Tibial artery (tissue), 4 donors: ENCODE data around the gene TMEM54.

Source experiments
- DNase-seq, 2 donors: peaks; one replicate each; pipeline ENCODE4 v3.0.0-alpha.2; 2019
- H3K27ac ChIP-seq, 2 donors: fragments of 200-600 bp; sonication (generic) in 1 of 2; 1 replicate in 1 of 2; 2 replicates in 1 of 2; pipeline ENCODE4 v1.5.1; 2018 to 2019; ENCODE audit warnings: mild to moderate bottlenecking in 1 of 2
- H3K27me3 ChIP-seq, 2 donors: fragments of 200-600 bp; sonication (generic) in 1 of 2; one replicate each; pipeline versions ENCODE4 v1.5.1 to v1.6.0; 2016 to 2019
- H3K36me3 ChIP-seq, 3 donors: fragments of 200-600 bp; sonication (generic) in 2 of 3; one replicate each; pipeline ENCODE4 v1.5.1; 2016 to 2019; ENCODE audit warnings: mild to moderate bottlenecking in 2 of 3
- H3K4me1 ChIP-seq, 4 donors: fragments of 200-600 bp; sonication (generic) in 2 of 4; 1 replicate in 3 of 4; 2 replicates in 1 of 4; pipeline ENCODE4 v1.5.1; 2016 to 2019
- H3K4me3 ChIP-seq, 2 donors: fragments of 200-600 bp; sonication (generic) in 1 of 2; 1 replicate in 1 of 2; 2 replicates in 1 of 2; pipeline ENCODE4 v1.5.1; 2018 to 2019; ENCODE audit warnings: mild to moderate bottlenecking in 2 of 2
- H3K9me3 ChIP-seq, 3 donors: fragments of 200-600 bp; sonication (generic) in 1 of 3; one replicate each; pipeline ENCODE4 v1.5.1; 2016 to 2019
- CTCF ChIP-seq, 2 experiments: fragments of 200-600 bp in 1 of 2; fragments of 450-650 bp in 1 of 2; IDR thresholded peaks; one replicate each; pipeline ENCODE4 v1.5.1; 2017 to 2019; ENCODE audit warnings: antibody characterized with exemption in 2 of 2, mild to moderate bottlenecking in 1 of 2, moderate library complexity in 1 of 2
- intact Hi-C: fragments of 100-400 bp; cut with DNase I; formaldehyde crosslinking; loops from one replicate; pipeline ENCODE4 v1.15.0; 2023; ENCODE audit warnings: low total_unique reads

Gene TMEM54

GRCh38 chr1:32927441-32927840 is 26.3 kb upstream of the TMEM54 start:
- no peak for TF ChIP-seq CTCF (IDR thresholded peaks at IDR 0.05)
- Histone ChIP-seq H3K9me3 (no peaks in the 10 kb centered on the region), H3K36me3 (no peaks in the 10 kb centered on the region), H3K27me3 (peaks cover 0 to 22% of the 10 kb centered on the region in 2 donors), H3K27ac (no peak overlapping the region), H3K4me3 (no peak overlapping the region), H3K4me1 (peaks cover 0 to 15% (median 6%) of the 10 kb centered on the region in 4 donors)
- intact Hi-C loops, result no loop called here
- DNase-seq, result no peak

GRCh38 chr1:32926562-32926961 is 25.4 kb upstream of the TMEM54 start:
- H3K4me3 ChIP-seq, result no peak overlapping the region
- DNase-seq, result no peak
- no peaks in the 10 kb centered on the region for H3K36me3 ChIP-seq
- no peaks in the 10 kb centered on the region for H3K9me3 ChIP-seq
- intact Hi-C loops, result no loop called here
- H3K27me3 ChIP-seq, result peaks cover 0 to 22% of the 10 kb centered on the region in 2 donors
- H3K27ac ChIP-seq, result no peak overlapping the region
- no peak for TF ChIP-seq CTCF (IDR thresholded peaks at IDR 0.05)
- peaks cover 0 to 15% (median 6%) of the 10 kb centered on the region in 4 donors for H3K4me1 ChIP-seq

- H3K9me3 ChIP-seq, result no peaks in the 10 kb centered on the region
- intact Hi-C loops, result no loop called here
- no peak for TF ChIP-seq CTCF (IDR thresholded peaks at IDR 0.05)
- peaks cover 0 to 22% of the 10 kb centered on the region in 2 donors for H3K27me3 ChIP-seq
- H3K27ac ChIP-seq, result no peak overlapping the region
- no peaks in the 10 kb centered on the region for H3K36me3 ChIP-seq
- DNase-seq, result no peak
- no peak overlapping the region for H3K4me3 ChIP-seq
- peaks cover 0 to 18% (median 9%) of the 10 kb centered on the region in 4 donors for H3K4me1 ChIP-seq
These were observed 24.4 kb upstream of the TMEM54 start for GRCh38 chr1:32925403-32926162.

GRCh38 chr1:32924881-32925344 is 23.7 kb upstream of the TMEM54 start:
- Histone ChIP-seq H3K36me3 (no peaks in the 10 kb centered on the region), H3K27me3 (peaks cover 0 to 22% of the 10 kb centered on the region in 2 donors), H3K27ac (no peak overlapping the region), H3K4me1 (peaks cover 0 to 20% (median 9%) of the 10 kb centered on the region in 4 donors), H3K9me3 (no peaks in the 10 kb centered on the region), H3K4me3 (peak overlapping the region in 1 of 2 donors; percentile 1)
- DNase-seq, result no peak
- intact Hi-C loops, result no loop called here
- no peak for TF ChIP-seq CTCF (IDR thresholded peaks at IDR 0.05)

- no peak for TF ChIP-seq CTCF (IDR thresholded peaks at IDR 0.05)
- Histone ChIP-seq H3K9me3 (no peaks in the 10 kb centered on the region), H3K4me1 (peaks cover 0 to 20% (median 8%) of the 10 kb centered on the region in 4 donors), H3K4me3 (no peak overlapping the region), H3K27me3 (peaks cover 0 to 20% of the 10 kb centered on the region in 2 donors), H3K36me3 (no peaks in the 10 kb centered on the region), H3K27ac (no peak overlapping the region)
- intact Hi-C loops, result no loop called here
- DNase-seq, result peak; percentile 48 to 74
These were observed 19.6 kb upstream of the TMEM54 start for GRCh38 chr1:32920833-32921232.
